Measurements from ENCODE around the gene PCDHGC3. TPM values are rescaled to one million over a fixed set of nuclear protein-coding genes. Genes with fewer than 3 reads are reported as not detected.

Gene PCDHGC3
- total and polyA plus RNA-seq, 2 of the 8 experiments (the other 6 are each of a cell fraction or from before 2014, with no cell fraction given), result 4.7 to 18.6 TPM

DNA sequence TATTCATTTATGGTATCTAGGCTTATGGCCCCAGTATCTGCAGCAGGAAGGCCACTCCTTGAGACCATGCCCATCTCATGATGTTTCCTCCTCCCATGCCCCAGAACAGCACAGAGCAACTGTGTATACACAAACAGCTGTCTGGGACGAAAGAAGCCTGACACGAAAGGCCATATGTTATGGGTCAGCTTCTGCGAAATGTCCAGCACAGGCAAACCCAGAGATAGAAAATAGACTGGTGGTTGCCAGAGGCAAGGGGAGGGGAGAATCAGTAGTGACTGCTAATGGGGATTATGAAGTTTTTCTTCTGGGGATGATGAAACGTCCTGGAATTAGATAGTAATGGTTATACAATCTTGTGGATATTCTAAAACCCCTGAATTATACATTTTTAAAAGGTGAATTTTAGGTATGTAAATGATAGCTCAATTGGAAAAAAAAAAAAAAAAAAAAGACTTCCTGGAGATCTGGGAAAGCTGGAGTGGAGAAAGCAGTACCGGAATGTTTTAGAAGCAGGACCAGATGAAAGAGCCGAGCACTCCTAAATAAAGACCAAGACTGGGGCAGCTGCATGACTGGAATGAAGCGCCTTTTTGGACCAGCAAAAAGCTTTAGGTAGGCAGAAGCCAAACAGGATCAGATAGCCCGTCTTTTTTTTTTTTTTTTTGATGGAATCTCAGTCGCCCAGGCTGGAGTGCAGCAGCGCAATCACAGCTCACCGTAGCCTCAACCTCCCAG is 42.3 kb downstream of the PCDHGC3 start (continued):
- no peak for TF ChIP-seq BCL11A (IDR thresholded peaks at IDR 0.05; ENCODE audit: low read depth in 2 of 2, low read length in 2 of 2)
